GM15510 (cell line): ENCODE measurements around the gene CNN3.

Experiments
- POLR2A ChIP-seq: IDR thresholded peaks from 3 replicates; pipeline ENCODE4 v1.6.1; 2011; ENCODE audit warnings: borderline replicate concordance; ENCODE audit not compliant: insufficient read length; ENCODE audit errors: extremely low read depth

Gene CNN3

DNA sequence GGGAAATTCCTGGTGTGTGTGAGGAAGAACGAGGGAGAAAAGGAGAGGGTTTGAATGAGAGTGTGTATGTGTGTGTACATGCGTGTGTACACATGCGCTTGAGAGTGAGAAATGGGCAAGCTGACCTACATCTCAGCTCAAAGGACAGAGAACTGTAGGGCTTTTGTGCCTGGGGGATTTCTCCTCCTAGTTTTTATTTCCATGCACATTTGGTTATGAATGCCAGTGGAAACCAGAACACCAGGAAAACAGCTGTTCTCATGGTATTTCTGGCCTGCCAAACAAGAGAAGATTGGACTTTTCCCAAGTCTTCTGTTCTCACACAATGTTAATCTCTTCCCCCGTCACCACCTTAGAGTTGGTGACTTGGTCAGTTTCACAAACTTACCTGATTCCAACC lies 61.5 kb downstream of the CNN3 start:
- TF ChIP-seq POLR2A: no peak

DNA sequence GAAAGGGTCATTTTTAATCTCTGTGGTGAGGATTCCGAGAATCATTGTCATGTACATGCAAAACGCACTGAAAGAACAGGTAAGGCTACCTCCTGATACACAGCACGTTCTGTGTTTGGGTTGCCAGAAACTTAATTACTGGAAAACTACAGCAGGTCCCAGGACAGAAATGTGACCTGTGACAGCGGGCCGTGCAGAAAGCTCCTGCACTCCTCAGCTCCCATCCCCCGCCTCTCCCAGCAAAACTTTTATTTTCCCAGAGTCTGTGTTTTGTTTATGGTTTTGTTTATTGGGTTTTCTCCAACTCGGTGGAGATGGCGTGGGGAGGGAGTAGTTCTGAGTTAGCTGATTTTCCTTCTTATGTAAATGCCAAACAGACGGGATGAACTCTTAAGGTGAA lies 62.1 kb downstream of the CNN3 start:
- no peak for TF ChIP-seq POLR2A

DNA sequence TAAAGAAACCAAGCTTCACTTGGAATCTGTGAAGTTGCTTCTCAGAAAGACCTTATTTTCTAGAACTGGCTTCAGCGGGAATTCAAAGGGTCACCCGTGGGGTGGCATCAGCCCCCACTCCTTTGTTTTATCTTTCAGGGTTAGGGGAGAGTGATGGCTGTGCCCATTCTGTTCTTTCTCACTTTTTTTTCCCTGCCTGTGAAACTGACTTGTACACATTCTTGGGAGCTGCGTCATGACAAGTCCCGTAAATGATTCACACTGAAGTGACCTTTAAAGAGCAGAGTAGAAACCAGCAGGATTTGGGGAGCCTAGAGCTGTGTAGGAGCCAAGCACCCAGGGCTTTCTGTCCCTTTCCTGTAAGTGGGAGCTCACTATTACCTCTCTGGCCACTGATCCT lies 63.0 kb downstream of the CNN3 start:
- TF ChIP-seq POLR2A: no peak

DNA sequence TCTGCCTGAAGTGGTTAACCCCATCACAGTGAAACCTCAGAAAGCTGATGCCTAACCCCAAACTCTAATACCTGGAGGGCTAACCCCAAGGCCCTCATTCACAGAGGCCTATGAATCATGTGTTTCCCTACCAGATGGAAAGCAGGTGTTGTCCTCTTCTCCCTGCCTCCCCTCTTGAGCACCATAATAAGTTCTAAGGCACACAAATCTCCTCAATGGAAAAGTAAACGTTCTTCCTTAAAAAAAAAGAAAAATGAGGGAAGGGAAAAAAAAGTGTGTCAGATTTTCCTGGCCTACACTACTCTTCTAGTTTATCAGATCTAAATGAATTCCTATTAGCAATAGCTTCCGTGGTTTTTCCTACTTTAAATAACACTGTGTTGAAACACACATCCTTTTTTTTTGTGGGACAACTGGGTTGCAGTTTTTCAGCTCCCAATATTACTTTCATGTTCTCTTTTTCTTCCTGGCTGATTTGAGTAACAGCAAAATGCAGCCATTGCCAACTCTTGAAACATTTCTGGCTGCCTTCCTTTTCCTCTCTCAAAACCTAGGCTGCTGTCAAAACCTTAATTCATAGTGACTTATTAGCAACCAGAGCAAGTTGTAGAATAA lies 63.5 kb downstream of the CNN3 start:
- no peak for TF ChIP-seq POLR2A

DNA sequence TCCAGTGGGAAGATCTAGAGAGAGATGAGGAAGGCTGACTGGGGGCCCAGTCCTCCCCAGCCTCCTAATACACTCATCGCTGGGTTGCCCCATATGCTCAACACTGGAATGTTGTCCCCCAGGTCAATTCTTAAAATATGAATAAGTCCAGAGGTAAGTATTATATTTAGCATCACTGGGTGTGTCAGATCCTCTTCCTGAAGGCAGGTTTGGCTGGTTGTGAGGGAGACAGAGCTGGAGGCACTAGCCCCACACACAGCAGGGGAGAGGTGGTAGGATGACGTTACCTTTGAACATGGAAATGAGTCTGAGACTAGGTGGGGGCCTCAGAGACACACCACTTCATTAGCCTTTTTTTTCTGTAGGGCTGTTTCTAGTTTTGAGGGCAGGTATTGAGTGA lies 64.2 kb downstream of the CNN3 start:
- TF ChIP-seq POLR2A: no peak

DNA sequence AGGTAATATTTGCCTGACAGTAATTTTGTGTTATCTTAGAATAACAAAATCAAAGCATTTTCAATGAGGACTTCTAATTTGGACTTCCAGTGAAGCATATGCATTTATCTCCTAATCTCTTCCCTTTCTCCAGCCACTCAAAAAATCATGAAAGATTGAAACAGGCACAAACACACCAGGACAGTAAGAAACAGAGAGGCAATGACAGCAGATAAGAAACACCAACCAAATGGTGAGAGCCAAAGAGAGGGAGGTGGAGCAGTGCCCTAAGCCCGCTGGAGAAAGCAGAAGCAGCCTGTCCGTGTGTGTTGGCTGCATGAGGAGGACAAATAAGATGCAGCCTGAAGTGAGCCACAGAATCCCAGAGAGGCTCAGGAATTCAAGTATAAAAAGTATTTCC lies 67.7 kb downstream of the CNN3 start:
- TF ChIP-seq POLR2A: no peak

DNA sequence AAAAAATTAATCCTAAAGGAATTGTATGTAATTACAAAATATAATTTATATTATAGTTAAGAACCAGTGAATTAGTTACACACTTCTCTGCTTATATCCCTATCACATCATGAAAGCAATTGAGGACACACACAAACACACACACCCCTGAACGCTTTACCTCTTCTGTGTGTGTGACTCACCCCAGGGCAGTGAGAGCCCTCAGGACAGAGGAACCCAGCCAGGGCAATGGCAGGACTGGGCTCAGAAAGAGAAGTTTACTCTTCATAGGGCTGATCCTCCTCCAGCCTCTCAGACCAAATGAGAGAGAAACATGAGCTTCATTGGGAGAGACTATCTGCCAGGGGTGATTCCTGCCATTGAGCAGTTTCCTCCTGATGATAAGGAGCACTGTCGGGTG lies 68.6 kb downstream of the CNN3 start:
- no peak for TF ChIP-seq POLR2A

DNA sequence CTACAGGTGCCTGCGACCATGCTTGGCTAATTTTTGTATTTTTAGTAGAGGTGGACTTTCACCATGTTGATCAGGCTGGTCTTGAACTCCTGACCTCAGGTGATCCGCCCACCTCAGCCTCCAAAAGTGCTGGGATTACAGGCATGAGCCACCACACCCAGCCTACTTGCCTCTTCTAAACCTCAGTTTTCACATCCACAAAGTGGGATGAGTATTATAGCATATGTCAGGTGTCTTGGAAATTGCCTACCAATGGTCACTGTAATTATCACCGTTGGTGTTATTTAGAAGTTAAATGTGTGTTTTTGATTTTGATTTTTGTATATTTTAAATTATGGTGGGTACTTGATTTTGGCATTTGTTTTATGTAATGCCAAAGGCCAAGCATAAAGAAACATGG lies 70.0 kb downstream of the CNN3 start:
- no peak for TF ChIP-seq POLR2A

DNA sequence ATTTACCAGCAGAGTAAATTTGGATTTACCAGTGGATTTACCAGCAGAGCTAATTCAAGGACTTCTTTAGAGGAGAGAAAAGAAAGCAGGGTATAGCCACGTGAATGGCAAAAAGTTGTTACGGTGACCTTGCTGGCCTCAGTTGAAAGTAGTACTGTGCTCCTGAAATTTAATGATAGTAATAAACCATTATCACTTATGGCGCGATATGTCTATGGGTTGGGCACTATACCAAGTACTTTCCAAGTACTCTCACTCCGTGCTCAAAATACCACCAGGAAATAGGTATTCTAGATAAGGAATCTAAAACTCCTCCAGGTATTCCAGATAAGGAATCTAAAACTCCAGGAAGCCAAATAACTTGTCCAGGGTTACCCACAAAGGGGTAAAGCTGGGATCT lies 70.9 kb downstream of the CNN3 start:
- TF ChIP-seq POLR2A: no peak

DNA sequence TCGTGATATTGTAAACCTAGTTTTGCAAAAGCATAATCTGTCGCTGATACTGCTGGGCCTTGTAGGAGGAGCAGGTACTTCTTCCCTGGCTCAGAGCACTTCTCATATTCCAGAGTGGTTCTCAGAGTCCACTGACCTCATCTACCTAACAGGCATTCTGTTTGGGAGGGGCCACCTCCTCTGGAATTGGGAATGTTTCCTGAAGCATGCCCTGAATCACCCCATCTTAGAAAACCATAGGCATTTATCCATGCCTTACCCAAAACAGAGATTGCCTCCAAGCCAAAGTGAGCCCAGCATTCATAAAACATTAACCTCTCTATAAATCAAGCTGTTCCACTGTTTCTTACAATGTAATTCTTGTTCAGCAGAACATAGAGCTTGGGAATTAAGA lies 71.6 kb downstream of the CNN3 start:
- no peak for TF ChIP-seq POLR2A

DNA sequence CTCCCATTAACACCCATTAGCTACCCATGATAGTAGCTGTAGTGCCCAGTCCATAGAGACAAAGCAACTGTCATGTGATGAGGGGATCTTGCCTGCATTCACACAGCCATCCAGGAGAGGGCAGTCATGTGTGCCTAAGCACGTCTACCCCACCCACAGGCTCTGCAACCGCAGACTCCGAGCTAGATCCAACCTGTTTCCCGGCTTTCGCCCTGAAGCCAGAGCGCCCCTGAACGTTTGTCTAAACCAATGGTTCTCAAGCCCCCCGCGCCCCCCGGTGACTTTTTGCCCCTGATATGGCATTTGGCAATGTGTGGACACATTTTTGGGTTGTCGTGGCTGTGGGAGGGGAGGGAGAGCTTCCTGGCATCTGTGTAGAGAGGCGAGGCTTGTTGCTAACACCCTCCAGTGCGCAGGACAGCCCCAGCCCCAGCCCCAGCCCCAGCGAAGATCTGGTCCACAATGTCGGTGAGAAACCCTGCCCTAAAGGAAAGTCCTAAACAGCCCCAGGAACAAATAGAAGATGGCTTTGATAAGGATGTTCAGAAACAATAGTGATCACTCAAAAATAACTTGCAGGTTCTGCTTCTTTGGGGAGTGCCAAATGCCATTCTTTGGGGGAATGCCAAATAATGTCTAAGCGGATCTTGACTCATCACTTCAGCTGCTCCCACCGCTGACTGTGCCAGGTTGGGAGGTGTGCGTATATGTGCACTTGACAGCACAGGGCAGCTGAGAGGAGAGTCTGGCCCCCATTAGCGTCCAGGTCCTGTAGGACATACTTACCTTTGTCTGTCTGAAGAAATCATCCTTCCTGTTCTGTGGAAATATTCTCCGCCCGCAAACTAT lies 72.2 kb downstream of the CNN3 start:
- no peak for TF ChIP-seq POLR2A

DNA sequence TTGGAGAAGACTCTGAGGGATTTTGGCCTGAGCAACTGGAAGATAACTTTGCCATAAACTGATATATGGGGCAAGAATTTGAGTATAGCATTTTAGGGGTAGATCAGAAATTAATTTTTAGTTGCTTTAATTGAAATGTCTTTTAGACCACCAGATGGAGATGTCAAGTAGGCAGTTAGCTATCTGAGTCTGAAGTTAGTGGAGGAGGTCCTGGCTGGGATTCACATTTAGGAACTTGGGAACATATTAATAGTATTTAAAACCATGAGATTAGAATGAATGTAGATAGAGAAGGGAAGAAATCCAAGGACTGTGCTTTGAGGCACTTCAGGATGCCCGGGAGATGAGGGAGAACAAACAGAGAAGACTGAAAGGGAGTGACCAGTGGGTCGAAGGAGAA lies 74.1 kb downstream of the CNN3 start:
- no peak for TF ChIP-seq POLR2A

DNA sequence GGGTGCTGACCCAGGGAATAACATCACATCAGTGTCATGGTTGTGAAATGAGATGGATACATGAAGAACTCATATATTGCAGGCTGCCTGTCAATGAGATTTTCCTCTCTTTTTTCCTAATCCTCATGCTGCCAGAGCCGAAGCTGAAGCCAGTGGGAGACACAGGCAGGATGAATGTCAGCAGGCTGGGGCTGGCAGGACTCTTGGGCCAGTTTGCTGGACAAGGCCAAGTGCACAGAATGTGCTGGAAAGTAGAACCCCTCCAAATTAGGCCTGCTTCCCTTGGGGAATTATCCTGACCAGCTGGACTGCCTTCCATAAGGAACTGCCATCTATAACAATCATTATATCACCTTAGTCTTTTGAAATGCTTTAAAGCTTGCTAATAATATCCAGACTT lies 75.3 kb downstream of the CNN3 start:
- no peak for TF ChIP-seq POLR2A
